H9 (cell line): ENCODE results near the gene RIOK2. TPM values are rescaled to one million over a fixed set of nuclear protein-coding genes. Genes with fewer than 3 reads are reported as not detected.

ENCODE experiments used
- DNase-seq: peaks from one replicate; pipeline ENCODE4 v3.0.0-alpha.2; 2017
- H2AFZ ChIP-seq: one replicate; pipeline ENCODE4 v1.6.1; 2013; ENCODE audit warnings: mild to moderate bottlenecking, low read length, control low read depth, moderate library complexity
- H2AK5ac ChIP-seq: 2 replicates; pipeline ENCODE4 v1.6.1; 2013; ENCODE audit warnings: low read length, control low read depth, mixed read lengths; ENCODE audit not compliant: insufficient read length
- H2BK120ac ChIP-seq: one replicate; pipeline ENCODE4 v1.6.1; 2013; ENCODE audit warnings: low read depth, mild to moderate bottlenecking, low read length, control low read depth, inconsistent platforms; ENCODE audit not compliant: poor library complexity, severe bottlenecking
- H2BK12ac ChIP-seq: 2 replicates; pipeline ENCODE4 v1.6.1; 2013; ENCODE audit warnings: low read length, control low read depth, mixed read lengths, low read depth; ENCODE audit not compliant: insufficient read length
- H2BK15ac ChIP-seq: 2 replicates; pipeline ENCODE4 v1.6.1; 2013; ENCODE audit warnings: low read depth, low read length, control low read depth
- H2BK20ac ChIP-seq: one replicate; pipeline ENCODE4 v1.6.1; 2013; ENCODE audit warnings: low read depth, mild to moderate bottlenecking, low read length, control low read depth, inconsistent platforms; ENCODE audit not compliant: poor library complexity, severe bottlenecking
- H2BK5ac ChIP-seq: 2 replicates; pipeline ENCODE4 v1.6.1; 2013; ENCODE audit warnings: low read length, control low read depth, mixed read lengths; ENCODE audit not compliant: insufficient read length
- H3K14ac ChIP-seq: 2 replicates; pipeline ENCODE4 v1.6.1; 2013; ENCODE audit warnings: low read length, control low read depth; ENCODE audit not compliant: insufficient read depth
- H3K18ac ChIP-seq: 2 replicates; pipeline ENCODE4 v1.6.1; 2013; ENCODE audit warnings: low read depth, mild to moderate bottlenecking, mixed read lengths, low read length, control low read depth; ENCODE audit not compliant: insufficient read length
- H3K23ac ChIP-seq: 2 replicates; pipeline ENCODE4 v1.6.1; 2013; ENCODE audit warnings: low read length, control low read depth, mixed read lengths, low read depth; ENCODE audit not compliant: insufficient read length
- H3K23me2 ChIP-seq: 2 replicates; pipeline ENCODE4 v1.6.1; 2013; ENCODE audit warnings: low read depth, mild to moderate bottlenecking, mixed read lengths, low read length, control low read depth; ENCODE audit not compliant: insufficient read length, poor library complexity, severe bottlenecking
- H3K27ac ChIP-seq: 2 replicates; pipeline ENCODE4 v1.5.1; 2013; ENCODE audit warnings: low read length, control low read depth, mixed read lengths, low read depth; ENCODE audit not compliant: insufficient read length
- H3K27me3 ChIP-seq: 2 replicates; pipeline ENCODE4 v1.6.1; 2013; ENCODE audit warnings: low read length, control low read depth, inconsistent platforms; ENCODE audit not compliant: insufficient read depth
- H3K4ac ChIP-seq: 2 replicates; pipeline ENCODE4 v1.6.1; 2013; ENCODE audit warnings: low read depth, mild to moderate bottlenecking, control low read depth, inconsistent platforms, low read length, moderate library complexity
- H3K4me1 ChIP-seq: 2 replicates; pipeline ENCODE4 v1.6.1; 2013; ENCODE audit warnings: low read length, control low read depth, inconsistent platforms; ENCODE audit not compliant: insufficient read depth
- H3K4me2 ChIP-seq: 2 replicates; pipeline ENCODE4 v1.6.1; 2013; ENCODE audit warnings: low read length, control low read depth, mixed read lengths; ENCODE audit not compliant: insufficient read length, insufficient read depth
- H3K56ac ChIP-seq: 2 replicates; pipeline ENCODE4 v1.6.1; 2013; ENCODE audit warnings: low read depth, mild to moderate bottlenecking, mixed read lengths, low read length, control low read depth; ENCODE audit not compliant: insufficient read length
- H3K79me1 ChIP-seq: 2 replicates; pipeline ENCODE4 v1.6.1; 2013; ENCODE audit warnings: low read depth, mild to moderate bottlenecking, moderate library complexity, low read length, control low read depth, inconsistent platforms; ENCODE audit not compliant: insufficient read depth, poor library complexity, severe bottlenecking
- H3K79me2 ChIP-seq: 2 replicates; pipeline ENCODE4 v1.6.1; 2013; ENCODE audit warnings: low read length, control low read depth, inconsistent platforms; ENCODE audit not compliant: insufficient read depth
- H3K9ac ChIP-seq: 2 replicates; pipeline ENCODE4 v1.6.1; 2013; ENCODE audit warnings: low read length, control low read depth, mixed read lengths; ENCODE audit not compliant: insufficient read length; ENCODE audit errors: extremely low read depth
- H3K9me3 ChIP-seq: one replicate; pipeline ENCODE4 v1.6.1; 2013; ENCODE audit warnings: low read depth, low read length, inconsistent platforms; ENCODE audit not compliant: control insufficient read depth
- H3T11ph ChIP-seq: one replicate; pipeline ENCODE4 v1.6.1; 2013; ENCODE audit warnings: mild to moderate bottlenecking, low read length, control low read depth, inconsistent platforms
- H4K20me1 ChIP-seq: one replicate; pipeline ENCODE4 v1.6.1; 2013; ENCODE audit not compliant: control insufficient read depth, insufficient read length, insufficient read depth
- H4K5ac ChIP-seq: 2 replicates; pipeline ENCODE4 v1.6.1; 2013; ENCODE audit warnings: low read depth, mild to moderate bottlenecking, mixed read lengths, low read length, control low read depth; ENCODE audit not compliant: insufficient read length
- H4K8ac ChIP-seq: replicated peaks from 2 replicates; pipeline ENCODE4 v1.6.1; 2013; ENCODE audit warnings: low read length, control low read depth, mixed read lengths, low read depth; ENCODE audit not compliant: insufficient read length
- H4K91ac ChIP-seq: 2 replicates; pipeline ENCODE4 v1.6.1; 2013; ENCODE audit warnings: low read depth, mild to moderate bottlenecking, moderate library complexity, mixed read lengths, low read length, control low read depth; ENCODE audit not compliant: insufficient read length
- H3K27ac Mint-ChIP-seq, 3 experiments: 2 replicates in 2 of 3; 3 replicates in 1 of 3; pipeline ENCODE4 v1.8.0; 2020 to 2021; ENCODE audit warnings: mixed read lengths in 3 of 3, mild to moderate bottlenecking in 1 of 3, moderate library complexity in 1 of 3
- H3K27me3 Mint-ChIP-seq: 2 replicates; pipeline ENCODE4 v1.8.0; 2021; ENCODE audit warnings: low read depth, mild to moderate bottlenecking, moderate library complexity, mixed read lengths
- H3K36me3 Mint-ChIP-seq, 3 experiments: 2 replicates in 2 of 3; 3 replicates in 1 of 3; pipeline ENCODE4 v1.8.0; 2020 to 2021; ENCODE audit warnings: low read depth in 3 of 3, mixed read lengths in 3 of 3; ENCODE audit not compliant: insufficient read depth in 1 of 3
- H3K4me1 Mint-ChIP-seq, 2 experiments: 2 replicates each; pipeline ENCODE4 v1.8.0; 2020; ENCODE audit warnings: mixed read lengths in 2 of 2
- H3K4me3 Mint-ChIP-seq, 2 experiments: 2 replicates in 1 of 2; 3 replicates in 1 of 2; pipeline ENCODE4 v1.8.0; 2020 to 2021; ENCODE audit warnings: mild to moderate bottlenecking in 2 of 2, mixed read lengths in 2 of 2, moderate library complexity in 1 of 2
- H3K9me3 Mint-ChIP-seq, 2 experiments: 2 replicates in 1 of 2; 3 replicates in 1 of 2; pipeline ENCODE4 v1.8.0; 2020; ENCODE audit warnings: mild to moderate bottlenecking in 2 of 2, mixed read lengths in 2 of 2, moderate library complexity in 1 of 2
- WGBS: extraction: QIAGEN DNeasy Blood & Tissue Kit; methylation state at CpG from one replicate; pipeline ENCODE4 v1.1.7; 2013; ENCODE audit warnings: missing lambda C conversion rate, low lambda C conversion rate, mixed read lengths; ENCODE audit not compliant: insufficient read length; ENCODE audit errors: extremely low coverage; 5-methylcytosine and 5-hydroxymethylcytosine counted together
- total RNA-seq: library from RNA; stranded (reverse); gene quantifications from 2 replicates; pipeline ENCODE4 v1.2.1, GENCODE V29; 2021
- TF ChIP-seq, protein P1 (sequence below): fragments of 200-600 bp; sonication (generic); conservative IDR thresholded peaks from 3 replicates; pipeline ENCODE4 v1.8.0; 2021; ENCODE audit warnings: antibody characterized with exemption, mild to moderate bottlenecking

Gene RIOK2
- total RNA-seq, 1 experiment from 2014 or later: 39.5 TPM

DNA sequence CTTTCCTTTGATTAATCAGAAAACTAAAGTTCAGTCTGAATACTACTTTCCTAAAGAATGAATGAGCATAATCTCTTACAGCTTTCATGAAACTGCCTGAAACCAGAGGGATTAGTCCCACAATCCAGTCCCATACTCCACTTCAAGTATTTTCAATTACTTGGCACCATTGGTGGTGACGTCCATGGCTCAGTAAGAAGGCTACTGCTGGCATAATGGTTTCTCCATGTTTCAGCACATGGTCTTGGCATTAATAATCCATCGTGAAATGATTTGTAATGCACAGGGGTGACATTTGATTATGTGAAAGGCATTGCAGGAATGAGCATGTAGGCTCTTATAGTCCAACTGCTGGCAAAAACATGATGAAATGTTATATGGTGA is 64.0 kb downstream of the RIOK2 start:
- Histone ChIP-seq H3K23ac (no peak overlapping the region), H3K79me2 (no peaks in the 10 kb centered on the region), H3K23me2 (no peaks in the 10 kb centered on the region), H2BK15ac (no peak overlapping the region), H3K14ac (no peak overlapping the region), H4K8ac (no peak overlapping the region), H2AFZ (no peak overlapping the region), H3K27ac (no peak overlapping the region), H4K20me1 (no peaks in the 10 kb centered on the region), H3K4ac (no peak overlapping the region), H4K91ac (no peak overlapping the region), H3K9ac (no peak overlapping the region), H3T11ph (no peak overlapping the region), H3K9me3 (no peaks in the 10 kb centered on the region), H2BK12ac (no peak overlapping the region), H3K4me1 (no peaks in the 10 kb centered on the region), H3K56ac (no peak overlapping the region), H2BK5ac (no peak overlapping the region), H3K79me1 (no peaks in the 10 kb centered on the region), H3K27me3 (no peaks in the 10 kb centered on the region), H2BK20ac (no peak overlapping the region), H2BK120ac (no peak overlapping the region), H2AK5ac (no peak overlapping the region), H3K18ac (no peak overlapping the region), H4K5ac (no peak overlapping the region), H3K4me2 (no peak overlapping the region)
- H3K27me3 Mint-ChIP-seq: no peaks in the 10 kb centered on the region
- no peaks in the 10 kb centered on the region for H3K9me3 Mint-ChIP-seq
- no peak overlapping the region for H3K27ac Mint-ChIP-seq
- H3K4me3 Mint-ChIP-seq: no peak overlapping the region
- no peak for DNase-seq
- TF ChIP-seq, protein P1, sequence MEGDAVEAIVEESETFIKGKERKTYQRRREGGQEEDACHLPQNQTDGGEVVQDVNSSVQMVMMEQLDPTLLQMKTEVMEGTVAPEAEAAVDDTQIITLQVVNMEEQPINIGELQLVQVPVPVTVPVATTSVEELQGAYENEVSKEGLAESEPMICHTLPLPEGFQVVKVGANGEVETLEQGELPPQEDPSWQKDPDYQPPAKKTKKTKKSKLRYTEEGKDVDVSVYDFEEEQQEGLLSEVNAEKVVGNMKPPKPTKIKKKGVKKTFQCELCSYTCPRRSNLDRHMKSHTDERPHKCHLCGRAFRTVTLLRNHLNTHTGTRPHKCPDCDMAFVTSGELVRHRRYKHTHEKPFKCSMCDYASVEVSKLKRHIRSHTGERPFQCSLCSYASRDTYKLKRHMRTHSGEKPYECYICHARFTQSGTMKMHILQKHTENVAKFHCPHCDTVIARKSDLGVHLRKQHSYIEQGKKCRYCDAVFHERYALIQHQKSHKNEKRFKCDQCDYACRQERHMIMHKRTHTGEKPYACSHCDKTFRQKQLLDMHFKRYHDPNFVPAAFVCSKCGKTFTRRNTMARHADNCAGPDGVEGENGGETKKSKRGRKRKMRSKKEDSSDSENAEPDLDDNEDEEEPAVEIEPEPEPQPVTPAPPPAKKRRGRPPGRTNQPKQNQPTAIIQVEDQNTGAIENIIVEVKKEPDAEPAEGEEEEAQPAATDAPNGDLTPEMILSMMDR: no peak
- H3K36me3 Mint-ChIP-seq: no peaks in the 10 kb centered on the region
- WGBS: no CpG with 5 or more reads among the region's 2 CpGs
- H3K4me1 Mint-ChIP-seq: peaks cover 12 to 19% of the 10 kb centered on the region in 2 experiments
